Measurements from ENCODE around the gene CTNNA3.

The CTNNA3 gene

GRCh38 chr10:66990143-66990830, 705.7 kb downstream of the CTNNA3 start:
- DNase-seq = no peak

DNA sequence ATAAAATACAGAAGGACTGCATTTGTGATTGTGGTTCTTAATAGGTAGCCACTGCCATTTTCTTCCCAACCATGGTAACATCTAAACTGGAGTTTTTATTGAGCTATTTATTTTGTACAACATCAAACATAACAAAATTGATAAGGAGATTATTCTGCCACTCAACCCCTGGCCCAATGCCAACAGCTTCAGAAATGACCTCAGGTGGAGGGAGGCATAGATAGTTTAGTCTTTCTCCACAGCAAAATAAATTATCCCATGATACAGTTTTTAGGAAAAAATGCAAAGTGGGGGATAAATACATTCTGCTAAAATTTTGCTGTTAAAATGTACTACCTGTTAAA, 712.5 kb downstream of the CTNNA3 start:
- no peak for DNase-seq

DNA sequence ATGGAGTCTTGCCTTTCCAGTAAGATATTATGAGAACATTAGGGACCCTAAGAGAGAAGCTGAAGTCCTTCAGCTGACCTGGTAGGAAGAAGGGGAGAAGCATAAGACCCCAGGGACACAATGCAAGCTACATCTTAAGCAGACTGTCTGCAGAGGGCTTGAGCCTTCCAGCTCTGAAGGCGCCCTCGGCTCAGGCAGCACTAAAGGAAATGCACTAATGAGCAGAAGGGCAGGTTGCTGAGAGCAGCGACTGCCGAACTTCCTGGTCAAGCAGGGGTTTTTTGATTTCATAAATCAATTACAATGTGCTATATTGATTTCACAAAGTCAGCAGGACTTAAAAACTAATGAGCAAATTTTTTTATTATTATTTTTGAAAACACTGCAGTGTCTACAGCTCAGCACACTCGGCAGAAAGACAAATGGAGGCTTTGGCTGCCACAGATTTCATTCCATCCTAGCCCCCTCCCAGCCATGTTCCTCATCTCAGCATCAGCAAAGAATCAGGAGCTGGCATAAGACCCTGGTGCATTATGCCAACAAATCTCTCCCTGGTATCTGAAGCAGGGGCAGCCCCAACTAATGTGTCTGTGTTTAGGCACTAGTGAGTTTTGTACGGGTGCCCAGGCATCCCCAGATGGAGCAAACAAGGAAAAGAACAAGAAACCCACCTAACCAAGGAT, 713.1 kb downstream of the CTNNA3 start:
- DNase-seq = no peak

DNA sequence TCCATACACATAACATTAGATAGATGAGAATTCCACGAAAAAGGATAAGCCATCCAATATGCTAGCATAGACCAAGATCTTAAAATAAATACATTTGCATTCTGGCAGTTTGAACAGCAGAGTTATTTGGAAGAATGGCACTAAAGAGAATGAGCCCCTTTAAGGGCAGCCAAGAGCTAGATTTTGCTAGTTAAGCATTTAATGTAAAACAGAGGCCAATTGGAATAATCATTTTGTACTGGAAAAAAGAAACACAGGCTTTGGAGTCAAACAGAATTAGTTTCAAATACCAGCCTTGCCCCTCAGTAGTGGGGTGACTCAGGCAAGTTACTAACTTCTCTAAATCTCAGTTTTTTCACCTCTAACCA, 714.0 kb downstream of the CTNNA3 start:
- no peak for DNase-seq

GRCh38 chr10:66981361-66982052, 714.5 kb downstream of the CTNNA3 start:
- DNase-seq = no peak

DNA sequence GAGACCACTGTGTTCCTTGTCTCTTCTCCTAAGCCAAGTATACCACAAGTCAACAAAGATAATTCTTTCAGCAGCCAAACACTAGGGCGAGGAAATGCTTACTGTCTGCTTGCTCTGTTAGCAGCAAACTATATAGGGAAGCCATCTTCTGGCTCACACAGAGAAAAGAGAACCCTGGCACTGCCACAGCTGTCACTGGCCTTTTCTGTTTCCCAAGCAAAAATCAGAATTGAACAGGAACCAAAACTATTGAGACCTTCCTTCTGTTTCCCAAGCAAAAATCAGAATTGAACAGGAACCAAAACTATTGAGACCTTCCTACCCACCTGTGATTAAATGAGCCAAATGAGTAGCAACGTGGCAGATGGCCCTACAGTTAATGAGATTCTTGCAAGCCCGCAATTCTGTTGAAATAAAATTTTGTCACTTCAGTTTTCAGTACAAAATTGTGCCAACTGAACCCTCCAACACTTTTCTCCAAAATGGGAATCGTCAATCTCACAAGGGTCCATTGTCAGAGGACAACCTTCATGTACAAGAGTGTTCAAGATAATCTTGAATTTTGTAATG, 715.7 kb downstream of the CTNNA3 start:
- DNase-seq = no peak

DNA sequence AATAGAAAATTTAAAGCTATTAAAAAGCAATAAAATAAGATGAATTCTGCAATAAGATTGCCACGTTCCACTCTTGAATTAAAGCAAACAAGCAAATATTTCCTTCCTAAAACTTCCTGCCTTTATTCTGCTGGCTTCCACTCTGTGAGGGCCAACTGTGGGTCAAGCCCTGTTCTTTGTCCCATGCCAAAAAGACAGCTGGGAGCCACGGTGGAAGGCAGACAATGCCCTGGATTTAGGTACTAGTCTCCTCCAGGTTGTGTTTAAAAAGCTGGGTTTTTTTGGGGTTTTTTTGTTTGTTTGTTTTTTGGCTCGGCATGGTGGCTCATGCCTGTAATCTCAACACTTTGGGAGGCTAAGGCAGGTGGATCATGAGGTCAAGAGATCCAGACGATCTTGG, 731.0 kb downstream of the CTNNA3 start:
- DNase-seq = no peak

DNA sequence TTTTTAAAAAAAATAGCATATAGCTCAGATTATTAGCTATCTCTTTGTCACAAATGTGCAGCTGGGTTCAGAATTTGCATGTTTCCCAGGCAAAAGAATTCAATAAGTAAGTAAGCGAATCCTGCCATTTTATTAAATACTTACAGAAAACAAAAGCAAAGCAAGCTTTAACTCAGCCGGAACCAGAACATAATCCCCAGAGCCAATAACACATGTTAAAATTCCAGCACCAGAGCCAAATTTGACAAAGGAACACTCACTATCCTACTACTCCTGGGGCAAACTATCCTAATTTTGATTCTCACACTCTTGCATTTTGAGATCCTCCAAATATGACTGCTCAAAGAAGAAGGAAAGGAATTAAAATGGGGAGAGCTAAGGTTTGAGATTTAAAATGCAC, 737.5 kb downstream of the CTNNA3 start:
- DNase-seq = no peak

DNA sequence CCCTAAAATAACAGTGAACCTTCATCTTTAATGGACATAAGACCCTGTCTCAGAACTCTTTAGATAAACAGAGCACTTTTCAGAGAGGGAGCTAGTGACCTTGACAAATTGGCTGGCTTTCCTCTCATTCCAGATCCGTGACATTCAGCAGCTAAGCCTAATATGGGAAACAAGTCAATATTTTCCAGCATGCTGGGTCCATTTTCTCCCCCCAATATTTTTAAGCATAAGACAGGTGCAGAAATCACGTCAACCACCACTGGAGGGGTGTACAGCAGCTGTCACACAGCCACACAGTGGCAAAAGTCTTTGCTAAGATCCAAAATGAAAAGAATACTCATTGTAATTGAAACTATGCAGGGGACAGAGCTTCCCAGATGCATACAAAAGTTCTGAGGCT, 744.1 kb downstream of the CTNNA3 start:
- no peak for DNase-seq

GRCh38 chr10:66943590-66943989, 752.4 kb downstream of the CTNNA3 start:
- DNase-seq = no peak

DNA sequence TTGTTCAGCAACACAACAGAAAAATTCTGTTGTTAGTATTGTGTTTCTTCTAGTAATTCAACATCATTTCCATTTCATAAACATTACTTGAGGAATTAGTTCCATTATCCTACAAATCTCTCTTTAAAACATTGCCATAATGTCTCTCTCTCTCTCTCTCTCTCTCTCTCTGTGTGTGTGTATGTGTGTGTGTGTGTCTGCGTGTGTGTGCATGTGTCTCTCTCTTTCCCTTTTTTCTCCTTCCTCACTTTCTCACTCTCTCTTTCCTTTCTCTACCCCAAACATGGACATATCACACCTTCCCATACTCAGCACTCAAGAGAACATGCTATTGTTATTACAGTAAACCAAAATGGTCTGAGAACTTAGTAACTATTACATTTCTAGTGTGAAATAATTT, 753.6 kb downstream of the CTNNA3 start:
- no peak for DNase-seq

GRCh38 chr10:66941491-66941890, 754.5 kb downstream of the CTNNA3 start:
- DNase-seq = no peak

DNA sequence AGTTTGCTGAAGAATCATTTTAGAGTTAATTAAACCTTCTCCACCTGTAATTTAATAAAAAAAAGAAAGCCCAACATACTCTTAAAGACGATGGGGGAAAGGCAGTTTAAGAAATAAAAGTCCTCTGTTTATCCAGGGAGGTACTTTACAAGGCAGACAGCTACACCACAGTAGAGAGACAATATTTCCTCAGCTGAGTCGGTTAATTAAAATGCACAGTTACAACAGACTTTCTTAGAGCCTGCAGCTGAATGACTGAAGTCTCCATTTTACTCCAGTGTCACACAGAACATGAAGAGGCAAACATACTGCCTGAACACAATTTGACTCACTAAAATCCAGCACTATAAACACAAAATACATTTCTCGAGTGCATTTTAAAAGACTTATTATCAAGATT, 755.0 kb downstream of the CTNNA3 start:
- no peak for DNase-seq

- DNase-seq = no peak
Observed at GRCh38 chr10:66934711-66935110, 761.3 kb downstream of the CTNNA3 start.

- no peak for DNase-seq
Observed at GRCh38 chr10:66931949-66932343, 764.0 kb downstream of the CTNNA3 start.

DNA sequence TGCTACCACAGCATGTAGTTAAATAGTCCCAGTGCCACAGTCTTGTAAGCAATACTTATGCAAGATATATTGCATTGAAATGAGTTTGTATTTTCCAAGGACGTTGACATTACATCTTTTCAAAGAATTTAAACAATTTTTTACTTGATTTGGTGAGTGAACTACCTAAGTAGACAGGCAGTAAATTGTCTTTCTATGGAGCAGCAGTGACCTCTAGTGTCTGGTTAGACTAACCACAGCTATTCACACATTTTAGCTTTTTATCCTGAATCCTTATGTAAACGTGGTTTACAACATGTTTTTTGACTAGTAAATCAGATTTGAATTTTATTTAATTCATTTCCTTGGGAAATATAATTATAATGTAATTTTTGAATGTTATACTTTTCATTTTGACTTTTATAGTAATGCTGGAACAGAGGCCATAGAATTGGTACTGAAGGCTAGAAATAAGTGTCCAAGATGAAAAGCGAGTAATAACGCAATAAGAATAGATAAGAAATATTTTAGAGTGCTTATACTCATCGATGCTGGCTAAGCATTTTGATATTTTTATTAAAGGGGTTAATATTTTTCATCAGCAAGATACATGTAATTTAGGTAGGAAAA, 764.6 kb downstream of the CTNNA3 start:
- DNase-seq = no peak

- no peak for DNase-seq
Observed at GRCh38 chr10:66929375-66929774, 766.6 kb downstream of the CTNNA3 start.

DNA sequence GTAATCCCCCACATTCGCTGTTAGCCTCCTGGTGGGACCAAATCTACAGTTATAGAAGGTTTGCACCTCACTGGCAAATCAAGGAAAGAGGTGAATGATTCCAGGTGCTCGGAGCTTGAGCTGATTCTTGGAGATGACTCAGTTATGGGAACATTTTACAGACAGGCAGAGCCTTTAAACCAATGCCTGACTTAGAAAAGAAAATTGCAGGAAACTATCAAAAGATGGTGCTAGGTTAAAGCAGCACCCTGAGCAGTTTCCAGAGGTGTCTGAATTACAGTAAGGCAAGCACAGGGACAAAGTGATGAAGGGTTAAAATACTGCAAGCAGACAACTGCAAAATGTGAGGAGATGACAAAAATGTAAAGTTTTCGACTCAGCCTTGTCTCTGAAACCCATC, 767.2 kb downstream of the CTNNA3 start:
- DNase-seq = no peak

- DNase-seq = no peak
Observed at GRCh38 chr10:66927971-66928770, 767.8 kb downstream of the CTNNA3 start.

DNA sequence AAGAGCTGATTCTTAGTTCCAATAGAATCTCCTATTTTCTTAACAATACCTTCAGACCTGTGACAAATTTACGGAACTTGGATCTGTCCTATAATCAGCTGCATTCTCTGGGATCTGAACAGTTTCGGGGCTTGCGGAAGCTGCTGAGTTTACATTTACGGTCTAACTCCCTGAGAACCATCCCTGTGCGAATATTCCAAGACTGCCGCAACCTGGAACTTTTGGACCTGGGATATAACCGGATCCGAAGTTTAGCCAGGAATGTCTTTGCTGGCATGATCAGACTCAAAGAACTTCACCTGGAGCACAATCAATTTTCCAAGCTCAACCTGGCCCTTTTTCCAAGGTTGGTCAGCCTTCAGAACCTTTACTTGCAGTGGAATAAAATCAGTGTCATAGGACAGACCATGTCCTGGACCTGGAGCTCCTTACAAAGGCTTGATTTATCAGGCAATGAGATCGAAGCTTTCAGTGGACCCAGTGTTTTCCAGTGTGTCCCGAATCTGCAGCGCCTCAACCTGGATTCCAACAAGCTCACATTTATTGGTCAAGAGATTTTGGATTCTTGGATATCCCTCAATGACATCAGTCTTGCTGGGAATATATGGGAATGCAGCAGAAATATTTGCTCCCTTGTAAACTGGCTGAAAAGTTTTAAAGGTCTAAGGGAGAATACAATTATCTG, 768.6 kb downstream of the CTNNA3 start:
- no peak for DNase-seq

DNA sequence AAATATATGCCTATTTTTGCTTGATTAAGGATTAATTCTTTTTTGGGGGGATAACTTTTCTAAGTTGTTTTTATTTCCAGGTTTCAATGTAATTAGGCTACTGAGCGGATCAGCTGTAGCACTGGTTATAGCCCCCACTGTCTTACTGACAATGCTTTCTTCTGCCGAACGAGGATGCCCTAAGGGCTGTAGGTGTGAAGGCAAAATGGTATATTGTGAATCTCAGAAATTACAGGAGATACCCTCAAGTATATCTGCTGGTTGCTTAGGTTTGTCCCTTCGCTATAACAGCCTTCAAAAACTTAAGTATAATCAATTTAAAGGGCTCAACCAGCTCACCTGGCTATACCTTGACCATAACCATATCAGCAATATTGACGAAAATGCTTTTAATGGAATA, 769.2 kb downstream of the CTNNA3 start:
- no peak for DNase-seq
